ENCODE measurements around the gene ZNRF1.

Gene ZNRF1

GRCh38 chr16:74998481-74999218 is at the start of gene ZNRF1:
TSS of gene ZNRF1 (plus strand) at chr16:74999024. CDS start at chr16:74999672, 648 bp downstream.
- peak; percentile 97 for DNase-seq (ENCODE audit: low spot score)
- peak; percentile 38 for TF ChIP-seq CTCF (IDR thresholded peaks at IDR 0.05; ENCODE audit: extremely low read depth, missing control alignments)

- TF ChIP-seq CTCF (IDR thresholded peaks at IDR 0.05; ENCODE audit: extremely low read depth, missing control alignments) = no peak
- no peak for DNase-seq (ENCODE audit: low spot score)
Measured at GRCh38 chr16:74949309-74949708, 49.5 kb upstream of the ZNRF1 start.

- no peak for TF ChIP-seq CTCF (IDR thresholded peaks at IDR 0.05; ENCODE audit: extremely low read depth, missing control alignments)
- no peak for DNase-seq (ENCODE audit: low spot score)
Measured at GRCh38 chr16:74950511-74950910, 48.3 kb upstream of the ZNRF1 start.

GRCh38 chr16:74951206-74951605 is 47.6 kb upstream of the ZNRF1 start:
- no peak for TF ChIP-seq CTCF (IDR thresholded peaks at IDR 0.05; ENCODE audit: extremely low read depth, missing control alignments)
- DNase-seq (ENCODE audit: low spot score) = no peak

GRCh38 chr16:74951681-74952080 is 47.1 kb upstream of the ZNRF1 start:
- no peak for TF ChIP-seq CTCF (IDR thresholded peaks at IDR 0.05; ENCODE audit: extremely low read depth, missing control alignments)
- no peak for DNase-seq (ENCODE audit: low spot score)

GRCh38 chr16:74954763-74955162 is 44.1 kb upstream of the ZNRF1 start:
- TF ChIP-seq CTCF (IDR thresholded peaks at IDR 0.05; ENCODE audit: extremely low read depth, missing control alignments) = no peak
- no peak for DNase-seq (ENCODE audit: low spot score)

- no peak for TF ChIP-seq CTCF (IDR thresholded peaks at IDR 0.05; ENCODE audit: extremely low read depth, missing control alignments)
- no peak for DNase-seq (ENCODE audit: low spot score)
Measured at GRCh38 chr16:74973304-74973703, 25.5 kb upstream of the ZNRF1 start.

All from GM20000 (cell line).